HepG2 (cell line): ENCODE results near the gene SLX1A. TPM values are rescaled to one million over a fixed set of nuclear protein-coding genes. Genes with fewer than 3 reads are reported as not detected.

Experiments
- AGO2 ChIP-seq: fragments of 200-400 bp; formaldehyde crosslinking; optimal IDR thresholded peaks from 2 replicates; pipeline ENCODE3; 2017; ENCODE audit warnings: mild to moderate bottlenecking, low read depth, low read length, moderate library complexity
- ARID4A ChIP-seq: sonication (generic); formaldehyde crosslinking; IDR thresholded peaks from 2 replicates; pipeline ENCODE4 v1.5.0; 2020; ENCODE audit warnings: mild to moderate bottlenecking, missing genetic modification reagents, borderline replicate concordance
- BORCS8-MEF2B ChIP-seq: sonication (generic); formaldehyde crosslinking; IDR thresholded peaks from 2 replicates; pipeline ENCODE4 v1.8.0; 2022; ENCODE audit warnings: mild to moderate bottlenecking, missing genetic modification reagents
- DNMT1 ChIP-seq: sonication (generic); formaldehyde crosslinking; IDR thresholded peaks from 2 replicates; pipeline ENCODE4 v1.5.1; 2020; ENCODE audit warnings: mild to moderate bottlenecking, missing genetic modification reagents
- EED ChIP-seq: sonication (generic); formaldehyde crosslinking; IDR thresholded peaks from 2 replicates; pipeline ENCODE4 v1.5.0; 2020; ENCODE audit warnings: mild to moderate bottlenecking, missing genetic modification reagents
- HINFP ChIP-seq: sonication (generic); formaldehyde crosslinking; IDR thresholded peaks from 2 replicates; pipeline ENCODE4 v1.4.0; 2020; ENCODE audit warnings: low read depth, mild to moderate bottlenecking, missing genetic modification reagents
- JARID2 ChIP-seq: sonication (generic); formaldehyde crosslinking; IDR thresholded peaks from 2 replicates; pipeline ENCODE4 v1.8.1; 2023; ENCODE audit warnings: missing genetic modification reagents, inconsistent platforms; ENCODE audit not compliant: insufficient replicate concordance
- MLX ChIP-seq: IDR thresholded peaks from 2 replicates; pipeline ENCODE4 v1.6.1; 2016
- NR2C2 ChIP-seq: sonication (generic); formaldehyde crosslinking; IDR thresholded peaks from 2 replicates; pipeline ENCODE4 v1.4.0; 2020; ENCODE audit warnings: missing genetic modification reagents, mild to moderate bottlenecking, moderate library complexity, borderline replicate concordance
- RBM39 ChIP-seq: fragments of 200-400 bp; formaldehyde crosslinking; IDR thresholded peaks from one replicate; pipeline ENCODE4 v1.6.1; 2018; ENCODE audit warnings: antibody characterized with exemption, mild to moderate bottlenecking, low read depth, low read length; ENCODE audit not compliant: poor library complexity, severe bottlenecking
- TBX2 ChIP-seq: sonication (generic); formaldehyde crosslinking; IDR thresholded peaks from 2 replicates; pipeline ENCODE4 v1.5.0; 2020; ENCODE audit warnings: missing genetic modification reagents, mild to moderate bottlenecking, borderline replicate concordance
- TEAD3 ChIP-seq: optimal IDR thresholded peaks from 2 replicates; pipeline ENCODE3; 2016; ENCODE audit warnings: borderline replicate concordance
- ZC3H4 ChIP-seq: sonication (generic); formaldehyde crosslinking; IDR thresholded peaks from 2 replicates; pipeline ENCODE4 v1.4.0; 2020; ENCODE audit warnings: missing genetic modification reagents, borderline replicate concordance
- ZHX2 ChIP-seq, 2 experiments: sonication (generic) in 1 of 2; formaldehyde crosslinking in 1 of 2; IDR thresholded peaks; 2 replicates each; pipeline versions ENCODE4 v1.6.1 to v1.9.0; 2014 to 2022; ENCODE audit warnings: antibody characterized with exemption in 1 of 2, borderline replicate concordance in 1 of 2, inconsistent platforms in 1 of 2, low read depth in 1 of 2, missing genetic modification reagents in 1 of 2
- ZNF343 ChIP-seq: sonication (generic); formaldehyde crosslinking; IDR thresholded peaks from 2 replicates; pipeline ENCODE4 v1.4.0; 2020; ENCODE audit warnings: mild to moderate bottlenecking, missing genetic modification reagents
- polyA plus RNA-seq, 8 experiments: library from polyadenylated mRNA; depleted of rRNA in 3 of 8; stranded (reverse) in 7 of 8; unstranded in 1 of 8; fragments of >200 nt; fragmentation: Illumina TruSeq in 4 of 8; extraction: Trizol in 4 of 8; gene quantifications; 2 replicates each; pipeline versions ENCODE4 v1.2.1 to v1.2.3, GENCODE V29; 2011 to 2016; ENCODE audit warnings: low read depth in 4 of 8, missing spikeins in 1 of 8, mixed read lengths in 1 of 8; ENCODE audit not compliant: insufficient read depth in 1 of 8
- total RNA-seq, 5 experiments: library from RNA; depleted of rRNA; stranded (reverse); fragments of >200 nt; fragmentation: Illumina TruSeq; extraction: Trizol; gene quantifications; 2 replicates each; pipeline ENCODE4 v1.2.3, GENCODE V29; 2016; ENCODE audit warnings: low read depth in 1 of 5

Gene SLX1A
- total and polyA plus RNA-seq, 2 of the 13 experiments (the other 11 are each of a cell fraction or from before 2014, with no cell fraction given) = 12.0 to 37.1 TPM

- TF ChIP-seq MLX (CRISPR knock-in tag) = no peak
- TF ChIP-seq ZNF343 = no peak
- TF ChIP-seq ZHX2 (IDR thresholded peaks at IDR 0.05; ENCODE audit: low read depth) = no peak
- no peak for TF ChIP-seq ZHX2 (CRISPR knock-in tag; IDR thresholded peaks at IDR 0.05; ENCODE audit: borderline replicate concordance)
- TF ChIP-seq BORCS8-MEF2B = peak; percentile 82
- peak; percentile 29 for TF ChIP-seq TEAD3 (CRISPR knock-in tag)
- TF ChIP-seq EED (CRISPR knock-in tag) = no peak
- TF ChIP-seq NR2C2 (CRISPR knock-in tag) = peak; percentile 85
- TF ChIP-seq ZC3H4 (CRISPR knock-in tag) = peak; percentile 30; the same call in 1 of the 2 replicates
- peak; percentile 25; the same call in 1 of the 2 replicates for TF ChIP-seq TBX2 (CRISPR knock-in tag)
- TF ChIP-seq JARID2 (CRISPR knock-in tag) = no peak
- TF ChIP-seq ARID4A (CRISPR knock-in tag) = peak; percentile 26
- peak; percentile 38 for TF ChIP-seq RBM39
- TF ChIP-seq AGO2 = peak; percentile 26
- 0 out of 2 replicates have a peak, but pooled peaks have one; percentile 33 for TF ChIP-seq HINFP
- TF ChIP-seq DNMT1 (CRISPR knock-in tag) = peak; percentile 35; the same call in 1 of the 2 replicates
Measured at GRCh38 chr16:30186782-30187555, 6.7 kb upstream of the SLX1A start (continued).
